ENCODE results near the gene TK1.

Gene TK1

DNA sequence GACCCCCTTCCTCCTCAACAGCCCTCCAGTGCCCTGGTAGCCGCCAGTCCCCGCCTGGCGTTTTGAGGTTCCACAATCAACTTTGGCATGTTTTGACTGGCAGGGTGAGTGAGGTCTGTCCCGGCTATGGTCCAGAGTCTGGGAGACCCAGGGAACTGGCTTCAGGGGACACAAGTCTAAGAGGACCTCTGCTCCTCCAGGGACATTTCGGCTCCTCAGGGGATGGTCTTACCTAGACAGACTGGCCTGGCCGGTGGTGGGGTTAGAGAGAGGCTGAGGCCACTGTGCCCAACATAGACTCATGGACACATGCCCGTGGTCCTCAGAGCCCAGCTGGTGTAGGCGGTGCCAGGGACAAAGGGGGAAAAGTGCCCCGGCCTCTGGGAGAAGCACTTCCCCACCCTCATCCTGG, 54.1 kb downstream of the TK1 start:
- DNase-seq, result no peak

- no peak for DNase-seq
These were observed 54.7 kb downstream of the TK1 start for GRCh38 chr17:78132084-78132676.

- DNase-seq, result no peak
These were observed 55.4 kb downstream of the TK1 start for GRCh38 chr17:78131172-78132083.

DNA sequence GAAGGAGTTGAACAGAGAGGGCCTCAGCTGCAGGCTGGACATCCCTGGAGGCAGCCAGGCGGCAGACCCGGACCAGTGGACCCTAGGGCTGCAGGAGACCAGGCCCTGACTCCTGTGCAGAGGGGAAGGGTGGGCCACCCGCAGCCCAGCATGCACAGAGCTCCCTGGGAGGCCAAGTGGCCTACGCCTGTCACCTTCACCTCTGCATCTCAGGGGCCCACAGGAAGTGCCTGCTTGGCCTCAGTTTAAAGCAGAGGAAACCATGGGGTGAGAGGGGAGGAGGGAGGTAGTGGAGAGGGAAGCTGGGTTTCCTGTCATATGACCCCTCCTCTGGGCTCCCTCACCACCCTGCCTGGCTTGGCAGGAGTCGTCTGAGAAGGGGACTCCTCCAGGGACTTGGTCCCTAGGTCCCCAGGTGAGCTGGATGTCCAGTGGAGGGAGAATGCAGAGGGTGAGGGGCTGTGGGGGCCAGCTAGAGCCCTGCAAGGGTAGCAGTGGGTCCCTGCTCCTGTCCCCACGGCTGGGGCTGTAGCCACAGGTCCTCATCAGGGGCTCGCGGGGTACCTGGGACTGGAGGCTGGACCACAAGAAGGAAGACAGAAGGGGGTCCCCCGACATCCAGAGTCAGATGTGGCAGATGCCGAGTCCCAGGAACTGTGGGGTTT, 56.3 kb downstream of the TK1 start, which contains the start of gene TMC8:
Gene TMC8, plus strand, starts transcription at position 335 of the 665 bp plus-strand sequence. CDS start 818 bp downstream, outside the sequence.
- DNase-seq, result peak; percentile 66

DNA sequence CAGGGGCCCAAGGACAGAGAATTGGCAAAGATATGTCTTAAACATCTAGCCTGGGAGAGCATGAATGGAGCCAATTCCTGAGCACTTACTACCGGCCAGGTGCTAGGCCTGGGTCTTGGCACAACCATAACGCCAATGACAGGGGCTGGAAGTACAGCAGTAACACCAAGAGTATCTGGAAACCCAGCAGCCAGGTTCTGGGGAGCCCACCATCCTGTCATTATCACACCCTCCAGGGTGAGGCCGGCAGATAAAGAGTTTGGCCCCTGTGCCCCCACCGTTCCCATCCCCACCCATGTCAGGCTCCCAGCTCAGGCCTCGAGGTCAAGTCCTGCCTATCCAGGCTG, 56.8 kb downstream of the TK1 start:
- no peak for DNase-seq

DNA sequence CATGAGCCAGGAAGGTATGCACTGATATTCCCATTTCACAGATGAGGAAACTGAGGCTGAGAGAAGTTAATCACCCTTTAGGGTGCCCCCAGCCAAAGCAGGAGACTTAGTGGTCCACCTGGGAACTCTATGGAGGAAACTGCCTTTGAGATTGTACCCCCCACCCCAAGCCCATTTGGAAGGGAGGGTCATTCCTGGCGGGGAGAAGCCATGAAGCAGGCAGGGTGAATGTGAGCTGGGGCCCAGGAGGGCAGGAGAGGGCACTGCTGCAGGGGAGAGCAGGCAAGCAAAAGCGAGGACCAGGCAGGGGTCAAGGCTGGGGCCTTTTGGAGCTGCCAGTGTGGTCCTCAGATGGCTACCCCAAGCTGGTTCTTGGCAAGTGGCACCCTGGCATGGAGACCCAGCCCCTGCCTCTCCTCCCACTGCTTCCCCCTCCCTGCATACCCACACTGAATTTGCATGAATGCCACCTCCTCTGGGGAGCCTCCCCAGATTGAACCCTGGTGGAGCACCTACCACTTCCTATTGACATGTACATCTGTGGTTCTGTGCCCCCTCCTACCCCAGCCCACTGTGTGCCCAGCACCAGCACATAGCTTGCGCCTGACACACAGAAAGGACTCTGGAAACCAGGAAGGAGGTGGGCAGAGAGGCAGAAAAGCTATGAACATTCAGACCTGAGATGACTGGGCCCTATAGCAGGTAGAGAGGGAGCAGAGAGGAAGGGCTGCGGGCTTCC, 57.3 kb downstream of the TK1 start:
- no peak for DNase-seq

DNA sequence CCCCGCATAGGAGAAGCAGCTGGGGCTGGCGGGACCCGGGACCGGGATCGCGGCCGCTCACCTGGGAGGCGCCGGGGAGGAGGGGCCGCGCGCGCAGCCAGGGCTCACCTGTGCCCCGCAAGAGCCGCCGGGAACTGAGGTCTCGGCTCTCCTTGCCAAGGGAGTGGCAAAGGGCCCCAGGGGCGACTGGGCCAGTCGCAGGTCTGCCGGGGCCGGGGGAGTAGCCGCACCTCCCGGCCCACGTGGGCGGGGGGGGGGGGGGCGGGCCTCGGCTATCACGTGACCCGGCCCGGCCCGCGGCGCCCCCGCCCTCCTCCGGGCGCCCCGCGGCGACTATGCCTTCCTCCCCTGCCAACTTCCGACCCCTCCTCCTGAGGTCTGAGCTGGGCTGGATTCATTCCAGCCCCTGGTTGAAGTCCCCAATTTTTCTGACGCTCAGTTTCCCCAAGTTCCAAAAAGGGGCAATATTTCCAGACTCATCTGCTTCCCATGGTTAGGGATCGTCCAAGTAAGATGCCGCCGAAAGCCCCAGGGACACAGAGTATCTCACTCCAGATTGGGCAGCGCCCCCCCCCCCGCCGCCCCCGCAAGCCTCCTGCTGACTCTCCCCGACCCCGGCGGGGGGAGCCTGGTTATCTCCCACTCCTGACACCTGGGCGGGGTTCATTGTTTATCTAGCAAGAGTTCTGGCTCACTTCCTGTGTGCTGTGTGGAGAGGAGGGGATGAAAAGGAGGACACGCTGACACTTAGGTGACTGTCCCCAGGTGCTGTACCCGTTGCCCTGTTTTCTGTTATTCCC, 58.1 kb downstream of the TK1 start, which contains the start of gene TMC6:
Gene TMC6, minus strand, starts transcription at position 205 of the 800 bp plus-strand sequence. CDS start 1,923 bp downstream, outside the sequence.
- peak; percentile 66 for DNase-seq

- DNase-seq, result no peak
These were observed 58.8 kb downstream of the TK1 start for GRCh38 chr17:78127888-78128550.

GRCh38 chr17:78127239-78127887, 59.5 kb downstream of the TK1 start:
- peak; percentile 56 for DNase-seq

GRCh38 chr17:78126895-78127238, 60.0 kb downstream of the TK1 start:
- DNase-seq, result no peak

DNA sequence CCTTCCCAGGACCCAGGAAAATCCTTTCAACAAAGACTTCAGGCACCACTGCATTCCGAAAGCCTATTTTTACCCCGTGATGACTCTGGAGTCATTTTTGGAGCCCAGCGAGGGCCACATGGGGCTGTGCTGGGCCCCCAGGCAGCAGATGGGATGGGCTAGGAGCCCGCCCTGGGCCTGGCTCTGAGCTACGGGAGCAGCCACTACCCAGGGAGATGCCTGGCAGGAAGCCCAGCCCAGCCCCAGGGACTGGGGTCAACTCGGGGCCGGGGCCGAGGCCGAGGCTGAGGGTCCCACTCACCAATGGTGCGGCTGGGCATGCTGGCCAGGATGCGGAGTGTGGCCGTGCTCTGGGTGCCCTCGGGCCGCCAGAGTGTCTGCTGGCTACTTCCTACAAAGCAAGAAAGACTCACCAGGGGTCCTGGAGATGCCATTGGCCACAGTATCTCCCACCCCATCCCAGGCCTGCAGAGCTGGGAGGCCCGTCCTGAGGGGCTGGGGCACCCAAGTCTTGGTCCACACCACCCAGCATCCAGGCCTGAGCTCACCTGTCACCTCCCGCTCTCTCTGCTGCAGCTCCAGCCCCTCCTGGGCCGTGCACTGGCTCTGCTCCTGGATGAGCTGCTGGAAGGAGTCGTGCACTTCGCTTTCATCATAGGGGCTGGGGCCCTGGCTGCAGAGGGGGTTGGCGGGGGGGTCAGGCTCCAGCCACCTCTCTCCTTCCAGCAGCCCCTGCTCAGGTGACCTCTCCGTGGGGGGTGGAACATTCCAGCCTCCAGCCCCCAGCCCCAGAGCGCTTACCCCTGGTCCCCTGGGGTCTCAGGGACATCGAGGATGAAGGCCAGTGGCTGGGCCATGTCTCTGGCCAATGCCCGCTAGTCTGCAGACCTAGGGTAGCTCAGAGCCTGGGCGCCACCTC, 60.6 kb downstream of the TK1 start:
- DNase-seq, result no peak

DNA sequence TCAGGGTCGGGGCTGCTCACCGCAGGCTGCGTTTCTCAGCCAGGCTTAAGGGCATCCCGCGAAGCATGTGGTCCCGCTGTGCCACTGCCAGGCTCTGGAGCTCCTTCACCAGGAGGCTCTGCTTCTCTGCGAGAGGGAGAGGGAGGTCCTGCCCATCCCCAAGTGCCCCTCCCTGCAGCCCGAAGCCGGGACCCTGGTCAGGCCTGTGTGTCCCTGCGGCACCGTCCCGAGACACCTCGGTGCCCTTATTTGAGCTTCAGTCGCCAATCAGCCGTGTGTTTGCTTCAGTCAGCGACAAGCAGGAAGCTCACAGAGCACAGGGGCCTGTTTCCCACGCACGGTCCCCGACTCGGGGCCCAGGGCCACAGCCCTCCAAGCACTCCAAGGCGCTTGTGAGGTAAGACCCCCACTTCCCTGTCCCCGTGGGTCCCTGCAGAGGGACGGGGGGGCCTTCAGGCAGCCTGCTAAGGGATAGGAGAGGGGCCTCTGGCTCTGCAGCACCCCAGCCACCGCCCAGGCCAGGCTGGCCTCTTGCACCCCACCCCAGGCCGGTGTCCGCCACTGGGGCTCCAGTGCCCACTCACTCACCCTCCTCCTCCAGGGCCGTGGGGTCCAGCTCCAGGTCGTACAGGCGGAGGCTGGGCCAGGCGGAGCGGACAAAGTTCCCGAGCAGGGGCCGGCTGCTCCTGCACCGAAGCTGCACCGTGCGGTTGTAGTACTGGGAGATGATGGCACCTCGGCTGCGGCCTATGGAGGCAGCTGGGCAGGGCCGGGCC, 61.5 kb downstream of the TK1 start:
- no peak for DNase-seq

DNA sequence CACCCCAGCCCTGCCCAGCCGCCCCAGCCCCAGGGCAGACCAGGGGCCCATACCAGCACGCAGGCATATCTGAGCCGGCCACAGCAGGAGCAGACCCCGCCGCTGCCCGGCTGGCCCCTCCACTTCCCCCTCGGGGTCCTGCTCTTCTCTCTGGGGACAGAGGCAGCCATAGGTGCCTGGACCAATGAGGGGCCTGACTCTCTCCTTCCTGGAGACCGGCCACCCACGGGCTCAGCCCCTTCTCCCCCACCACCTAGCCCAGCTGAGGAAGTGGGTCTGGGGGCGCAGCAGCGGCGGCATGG, 62.1 kb downstream of the TK1 start:
- no peak for DNase-seq
